Heart right ventricle (tissue), 16 donors: ENCODE results near the gene CEBPA. TPM values are rescaled to one million over a fixed set of nuclear protein-coding genes. Genes with fewer than 3 reads are reported as not detected.

Source experiments
- ATAC-seq, 8 donors: fragments of 200-7000 bp; cut with Tn5 transposase; one replicate each; pipeline ENCODE4 v1.9.1; 2020; ENCODE audit warnings: mild to moderate bottlenecking in 8 of 8, moderate library complexity in 8 of 8, moderate number of reproducible peaks in 1 of 8
- DNase-seq, 2 donors: peaks; one replicate each; pipeline ENCODE4 v3.0.0-alpha.2; 2020
- H3K27ac ChIP-seq, 10 donors: fragments of 200-600 bp; sonication (generic) in 2 of 10; one replicate each; pipeline versions ENCODE4 v1.5.0 to v1.8.0; 2020 to 2022; ENCODE audit warnings: mild to moderate bottlenecking in 3 of 10
- H3K27me3 ChIP-seq, 7 donors: fragments of 200-600 bp; one replicate each; pipeline ENCODE4 v1.8.0; 2021 to 2022; ENCODE audit warnings: mild to moderate bottlenecking in 2 of 7
- H3K36me3 ChIP-seq, 9 donors: fragments of 200-600 bp; sonication (generic) in 1 of 9; one replicate each; pipeline versions ENCODE4 v1.5.0 to v1.8.0; 2020 to 2022; ENCODE audit warnings: mild to moderate bottlenecking in 2 of 9
- H3K4me1 ChIP-seq, 9 donors: fragments of 200-600 bp; sonication (generic) in 1 of 9; one replicate each; pipeline versions ENCODE4 v1.5.0 to v1.8.0; 2020 to 2022; ENCODE audit warnings: mild to moderate bottlenecking in 4 of 9
- H3K4me3 ChIP-seq, 10 donors: fragments of 200-600 bp; sonication (generic) in 2 of 10; one replicate each; pipeline versions ENCODE4 v1.5.0 to v1.8.0; 2020 to 2022; ENCODE audit warnings: mild to moderate bottlenecking in 7 of 10, moderate library complexity in 2 of 10
- H3K9me3 ChIP-seq, 11 donors: fragments of 200-600 bp in 10 of 11; sonication (generic) in 2 of 11; one replicate each; pipeline versions ENCODE4 v1.5.0 to v1.8.0; 2013 to 2022; ENCODE audit warnings: mild to moderate bottlenecking in 2 of 11, control low read depth in 1 of 11, moderate library complexity in 1 of 11
- WGBS, 2 donors: extraction: QIAGEN DNeasy Blood & Tissue Kit; methylation state at CpG; one replicate each; pipeline ENCODE4 v1.1.7; 2013; ENCODE audit warnings: inconsistent platforms in 1 of 2; 5-methylcytosine and 5-hydroxymethylcytosine counted together
- intact Hi-C, 10 donors: fragments of 100-400 bp; cut with DNase I; formaldehyde crosslinking; loops; one replicate each; pipeline versions ENCODE4 v1.11.1 to v1.14.2; 2022
- polyA plus RNA-seq, 2 donors: library from polyadenylated mRNA; stranded (reverse); fragments of 200-250 nt; gene quantifications; one replicate each; pipeline ENCODE4 v1.2.3, GENCODE V29; 2013
- total RNA-seq, 10 donors: library from RNA; stranded (reverse); fragmentation: NEBNext Ultra II Directional in 3 of 10; extraction: Animal tissue kit (Norgen Biotek cat#: 25700) in 3 of 10; gene quantifications; one replicate each; pipeline versions ENCODE4 v1.2.1 to v1.2.4, GENCODE V29; 2021 to 2023
- TF ChIP-seq, protein P1 (sequence below), 9 donors: fragments of 200-600 bp; sonication (generic) in 2 of 9; IDR thresholded peaks; one replicate each; pipeline versions ENCODE4 v1.5.0 to v1.8.0; 2021 to 2022; ENCODE audit warnings: antibody characterized with exemption in 9 of 9, mild to moderate bottlenecking in 5 of 9, moderate library complexity in 1 of 9
- donor health status: Arrhythmogenic right ventricular cardiomyopathy.
- donor health status: ischemic (EF 13 %, LVEDD 7.1; RV severe dilation, severe dysfunction).
- donor health status: healthy with polysubstance abuse.
- donor health status: DM: no; HTN: yes; CAD: no.
- donor health status: DM: no; HTN: no; CAD: no.
- donor health status: ischemic (EF 25% LVEDD 6.9; RV normal size, moderate dysfunction).
- donor health status: ischemic (EF 25% LVEDD 5.7; RV mildly dilated, moderate dysfunction).
- donor health status: healthy.
- donor health status: DM: yes; HTN: yes; CAD: no.
- donor health status: Ischemic cardiomyopathy.
- donor health status: ischemic (EF 35%, LVEDD 5.7; RV mildly dilated, moderate dysfunction).
- donor health status: nonischemic (EF 11% LVEDD 7.7; RV severe dilation, severe dysfunction).
- donor health status: DM: yes; HTN: yes; CAD: no.
- donor health status: PGD.
- donor health status: ischemic (EF 29% LVEDD 5.4; RV normal size, mild dysfunction).
- donor health status: nonischemic (EF 23%, LVEDD 6.1; RV moderate dilation, normal function).

CEBPA gene
- total and polyA plus RNA-seq, 12 donors = 0.71 to 7.7 (median 3.5) TPM

DNA sequence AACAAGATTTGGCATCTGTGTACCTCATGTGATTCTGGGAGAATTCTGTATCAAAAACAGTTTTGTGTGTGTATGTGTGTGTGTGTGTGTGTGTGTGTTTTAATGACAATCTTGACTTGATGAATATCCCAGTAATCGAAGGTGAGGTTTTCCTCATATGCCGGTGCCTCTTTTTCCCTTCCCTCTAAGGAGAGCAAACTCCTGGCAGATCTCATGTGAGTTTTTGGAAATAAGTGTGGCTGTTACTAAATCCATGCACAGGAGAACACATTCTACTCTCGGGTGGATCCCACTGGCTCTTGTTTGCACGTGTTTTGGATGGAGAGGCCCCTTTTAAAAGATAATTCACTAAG lies 42.2 kb upstream of the CEBPA start:
- no peak overlapping the region for H3K27ac ChIP-seq
- H3K36me3 ChIP-seq = no peaks in the 10 kb centered on the region
- H3K4me3 ChIP-seq = no peak overlapping the region
- ATAC-seq (no peak), DNase-seq (no peak)
- intact Hi-C loops = no loop called here
- no peaks in the 10 kb centered on the region for H3K9me3 ChIP-seq
- peaks cover 0 to 11% (median 3%) of the 10 kb centered on the region in 9 donors for H3K4me1 ChIP-seq
- H3K27me3 ChIP-seq = peaks cover 0 to 56% (median 18%) of the 10 kb centered on the region in 7 donors
- WGBS, 2 donors = 40 to 58% methylated on average over 4 of the region's 4 CpGs
- TF ChIP-seq, protein P1, sequence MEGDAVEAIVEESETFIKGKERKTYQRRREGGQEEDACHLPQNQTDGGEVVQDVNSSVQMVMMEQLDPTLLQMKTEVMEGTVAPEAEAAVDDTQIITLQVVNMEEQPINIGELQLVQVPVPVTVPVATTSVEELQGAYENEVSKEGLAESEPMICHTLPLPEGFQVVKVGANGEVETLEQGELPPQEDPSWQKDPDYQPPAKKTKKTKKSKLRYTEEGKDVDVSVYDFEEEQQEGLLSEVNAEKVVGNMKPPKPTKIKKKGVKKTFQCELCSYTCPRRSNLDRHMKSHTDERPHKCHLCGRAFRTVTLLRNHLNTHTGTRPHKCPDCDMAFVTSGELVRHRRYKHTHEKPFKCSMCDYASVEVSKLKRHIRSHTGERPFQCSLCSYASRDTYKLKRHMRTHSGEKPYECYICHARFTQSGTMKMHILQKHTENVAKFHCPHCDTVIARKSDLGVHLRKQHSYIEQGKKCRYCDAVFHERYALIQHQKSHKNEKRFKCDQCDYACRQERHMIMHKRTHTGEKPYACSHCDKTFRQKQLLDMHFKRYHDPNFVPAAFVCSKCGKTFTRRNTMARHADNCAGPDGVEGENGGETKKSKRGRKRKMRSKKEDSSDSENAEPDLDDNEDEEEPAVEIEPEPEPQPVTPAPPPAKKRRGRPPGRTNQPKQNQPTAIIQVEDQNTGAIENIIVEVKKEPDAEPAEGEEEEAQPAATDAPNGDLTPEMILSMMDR (IDR thresholded peaks at IDR 0.05) = no peak

DNA sequence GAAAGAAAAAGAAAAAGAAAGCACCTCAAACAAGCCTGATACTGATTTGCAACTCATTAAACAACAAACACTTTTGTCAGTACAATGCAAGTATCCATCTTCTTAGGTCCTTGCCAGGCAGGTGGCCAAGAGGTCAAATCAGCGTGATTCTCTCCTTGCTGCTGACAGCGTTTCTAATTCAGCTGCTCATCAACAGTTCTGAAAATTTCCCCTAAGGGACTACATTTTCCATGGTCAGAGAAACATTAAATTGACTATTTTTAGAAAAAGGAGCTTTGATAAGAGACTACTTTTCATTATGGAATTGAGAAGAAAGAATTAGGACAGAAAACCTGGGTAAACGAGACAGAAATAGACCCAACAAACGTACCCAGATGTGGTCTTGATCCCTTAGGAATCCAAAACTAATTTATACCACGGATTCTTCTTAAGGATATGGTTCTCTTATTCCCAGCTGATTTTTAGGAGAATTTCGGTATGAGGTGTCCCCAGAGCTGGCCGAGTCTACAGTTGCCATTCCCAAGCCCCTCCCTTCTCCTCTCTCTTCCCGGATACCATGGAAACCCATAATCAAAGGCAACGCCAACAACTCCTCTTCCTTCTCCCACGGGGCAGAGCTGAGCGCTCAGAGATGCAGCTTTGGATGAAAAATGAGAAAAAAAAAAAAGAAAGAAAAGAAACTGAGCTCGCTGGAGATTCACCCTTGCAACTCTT lies 41.7 kb upstream of the CEBPA start:
- WGBS, 2 donors = 22 to 24% methylated on average over 12 of the region's 12 CpGs
- H3K36me3 ChIP-seq = no peaks in the 10 kb centered on the region
- ATAC-seq (peak in 6 of 8 donors; percentile 46 to 79 (median 67)), DNase-seq (peak in 1 of 2 donors; percentile 32)
- H3K4me3 ChIP-seq = peak overlapping the region in 1 of 10 donors; percentile 3
- intact Hi-C loops = no loop called here
- H3K9me3 ChIP-seq = no peaks in the 10 kb centered on the region
- peaks cover 0 to 11% (median 2%) of the 10 kb centered on the region in 9 donors for H3K4me1 ChIP-seq
- H3K27ac ChIP-seq = no peak overlapping the region
- H3K27me3 ChIP-seq = peaks cover 0 to 56% (median 18%) of the 10 kb centered on the region in 7 donors
- TF ChIP-seq, protein P1 (IDR thresholded peaks at IDR 0.05) = no peak

DNA sequence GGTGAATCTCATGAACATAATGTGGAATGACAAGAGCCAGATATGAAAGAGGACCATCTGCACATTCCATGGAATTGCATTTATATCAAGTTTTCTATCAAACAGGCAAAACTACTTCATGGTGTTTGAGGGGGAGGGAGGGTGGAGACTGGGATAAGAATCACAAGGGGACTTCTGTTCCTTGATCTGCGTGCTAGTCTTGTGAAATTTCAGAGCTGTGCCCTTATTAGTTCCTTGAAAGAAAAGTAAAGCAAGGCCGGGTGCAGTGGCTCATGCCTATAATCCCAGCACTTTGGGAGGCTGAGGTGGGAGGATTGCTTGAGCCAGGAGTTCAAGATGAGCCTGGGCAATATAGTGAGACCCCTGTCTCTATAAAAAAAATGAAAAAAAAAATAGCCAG lies 41.0 kb upstream of the CEBPA start:
- DNase-seq (no peak), ATAC-seq (no peak)
- peaks cover 0 to 54% (median 18%) of the 10 kb centered on the region in 7 donors for H3K27me3 ChIP-seq
- intact Hi-C loops = no loop called here
- H3K27ac ChIP-seq = no peak overlapping the region
- TF ChIP-seq, protein P1 (IDR thresholded peaks at IDR 0.05) = no peak
- 84 to 89% methylated on average over 2 of the region's 2 CpGs for WGBS, 2 donors
- H3K4me1 ChIP-seq = peaks cover 0 to 11% (median 0%) of the 10 kb centered on the region in 9 donors
- H3K4me3 ChIP-seq = no peak overlapping the region
- H3K9me3 ChIP-seq = no peaks in the 10 kb centered on the region
- H3K36me3 ChIP-seq = no peaks in the 10 kb centered on the region

DNA sequence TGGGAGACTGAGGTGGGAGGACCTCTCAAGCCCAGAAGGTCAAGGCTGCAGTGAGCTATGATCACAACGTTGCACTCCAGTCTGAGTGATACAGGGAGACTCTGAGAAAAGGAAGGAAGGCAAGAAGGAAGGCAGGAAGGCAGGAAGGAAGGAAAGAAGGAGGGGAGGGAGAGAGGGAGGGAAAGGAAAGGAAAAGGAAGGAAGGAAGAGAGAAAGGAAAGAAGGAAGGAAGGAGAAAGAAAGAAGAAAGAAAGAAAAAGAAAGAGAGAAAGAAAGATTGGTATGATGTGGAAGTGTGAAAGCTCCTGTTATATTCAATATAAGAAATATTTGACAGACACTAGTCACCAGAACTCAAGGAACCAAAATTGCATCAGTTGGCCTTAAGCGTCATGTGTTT lies 38.7 kb upstream of the CEBPA start:
- TF ChIP-seq, protein P1 (IDR thresholded peaks at IDR 0.05) = no peak
- intact Hi-C loops = no loop called here
- WGBS, 2 donors = 26 to 27% methylated on average over 2 of the region's 2 CpGs

More for the DNA sequence above, 38.7 kb upstream of the CEBPA start:
- Histone ChIP-seq H3K27me3 (peaks cover 0 to 35% (median 10%) of the 10 kb centered on the region in 7 donors), H3K9me3 (no peaks in the 10 kb centered on the region), H3K36me3 (no peaks in the 10 kb centered on the region), H3K27ac (no peak overlapping the region), H3K4me3 (no peak overlapping the region), H3K4me1 (peaks cover 0 to 11% (median 0%) of the 10 kb centered on the region in 9 donors)
- no peak for DNase-seq
- ATAC-seq = no peak
